OCI-LY1 (cell line): ENCODE data around the gene UBE2S.

Experiments
- H2AFZ ChIP-seq: fragments of 200-600 bp; sonication (generic), shearing (Covaris generic); 2 replicates; pipeline ENCODE4 v1.6.0; 2014; ENCODE audit warnings: antibody characterized with exemption, mild to moderate bottlenecking, low read length
- H3F3A ChIP-seq: fragments of 200-600 bp; sonication (generic), shearing (Covaris generic); 2 replicates; pipeline ENCODE4 v1.6.0; 2014; ENCODE audit warnings: mild to moderate bottlenecking, antibody characterized with exemption, low read length, moderate library complexity; ENCODE audit not compliant: insufficient read depth
- H3K27ac ChIP-seq: fragments of 200-600 bp; sonication (generic); 2 replicates; pipeline ENCODE4 v1.5.1; 2014; ENCODE audit warnings: low read length, mixed run types, mild to moderate bottlenecking, low read depth; ENCODE audit not compliant: poor library complexity, severe bottlenecking
- H3K27me3 ChIP-seq: fragments of 200-600 bp; sonication (generic); 2 replicates; pipeline ENCODE4 v1.6.0; 2014; ENCODE audit warnings: antibody characterized with exemption, mild to moderate bottlenecking, low read length, moderate library complexity; ENCODE audit not compliant: insufficient read depth
- H3K36me3 ChIP-seq: fragments of 200-600 bp; sonication (generic); 2 replicates; pipeline ENCODE4 v1.6.1; 2014; ENCODE audit warnings: mild to moderate bottlenecking, antibody characterized with exemption, low read length, moderate library complexity, mixed read lengths; ENCODE audit not compliant: insufficient read depth
- H3K4me1 ChIP-seq: fragments of 200-600 bp; sonication (generic); 2 replicates; pipeline ENCODE4 v1.5.1; 2014; ENCODE audit warnings: mild to moderate bottlenecking, low read length, moderate library complexity; ENCODE audit not compliant: insufficient read depth, severe bottlenecking
- H3K4me2 ChIP-seq: fragments of 200-600 bp; sonication (generic), shearing (Covaris generic); 2 replicates; pipeline ENCODE4 v1.6.1; 2014; ENCODE audit warnings: low read length
- H3K4me3 ChIP-seq: fragments of 200-600 bp; sonication (generic); 2 replicates; pipeline ENCODE4 v1.5.1; 2014; ENCODE audit warnings: low read length, low read depth, mild to moderate bottlenecking, mixed read lengths; ENCODE audit not compliant: poor library complexity, severe bottlenecking
- H3K79me2 ChIP-seq: fragments of 200-600 bp; shearing (Covaris generic); 2 replicates; pipeline ENCODE4 v1.6.1; 2016; ENCODE audit warnings: mixed run types, low read length, mixed read lengths; ENCODE audit not compliant: insufficient read depth
- H3K9ac ChIP-seq: fragments of 200-600 bp; sonication (generic), shearing (Covaris generic); 2 replicates; pipeline ENCODE4 v1.6.1; 2014; ENCODE audit warnings: mild to moderate bottlenecking, low read length, mixed read lengths
- H3K9me2 ChIP-seq: fragments of 200-600 bp; sonication (generic), shearing (Covaris generic); 2 replicates; pipeline ENCODE4 v1.6.1; 2014; ENCODE audit warnings: low read depth, mild to moderate bottlenecking, low read length, mixed read lengths
- H3K9me3 ChIP-seq: fragments of 200-600 bp; shearing (Covaris generic); 2 replicates; pipeline ENCODE4 v1.6.1; 2014; ENCODE audit warnings: low read length, mixed read lengths
- H4K20me1 ChIP-seq: fragments of 200-600 bp; sonication (generic), shearing (Covaris generic); 2 replicates; pipeline ENCODE4 v1.6.0; 2016; ENCODE audit warnings: mild to moderate bottlenecking, low read length; ENCODE audit not compliant: insufficient read depth
- CTCF ChIP-seq: fragments of 200-600 bp; sonication (generic), shearing (Covaris generic); IDR thresholded peaks from 2 replicates; pipeline ENCODE4 v1.5.1; 2017; ENCODE audit warnings: mild to moderate bottlenecking, antibody characterized with exemption, low read length, moderate library complexity, mixed read lengths
- EZH2 ChIP-seq: fragments of 200-600 bp; sonication (generic), shearing (Covaris generic); IDR thresholded peaks from 2 replicates; pipeline ENCODE4 v1.8.0; 2017; ENCODE audit warnings: borderline replicate concordance, mixed run types, mild to moderate bottlenecking, antibody characterized with exemption, low read length, moderate library complexity, mixed read lengths

Gene UBE2S

DNA sequence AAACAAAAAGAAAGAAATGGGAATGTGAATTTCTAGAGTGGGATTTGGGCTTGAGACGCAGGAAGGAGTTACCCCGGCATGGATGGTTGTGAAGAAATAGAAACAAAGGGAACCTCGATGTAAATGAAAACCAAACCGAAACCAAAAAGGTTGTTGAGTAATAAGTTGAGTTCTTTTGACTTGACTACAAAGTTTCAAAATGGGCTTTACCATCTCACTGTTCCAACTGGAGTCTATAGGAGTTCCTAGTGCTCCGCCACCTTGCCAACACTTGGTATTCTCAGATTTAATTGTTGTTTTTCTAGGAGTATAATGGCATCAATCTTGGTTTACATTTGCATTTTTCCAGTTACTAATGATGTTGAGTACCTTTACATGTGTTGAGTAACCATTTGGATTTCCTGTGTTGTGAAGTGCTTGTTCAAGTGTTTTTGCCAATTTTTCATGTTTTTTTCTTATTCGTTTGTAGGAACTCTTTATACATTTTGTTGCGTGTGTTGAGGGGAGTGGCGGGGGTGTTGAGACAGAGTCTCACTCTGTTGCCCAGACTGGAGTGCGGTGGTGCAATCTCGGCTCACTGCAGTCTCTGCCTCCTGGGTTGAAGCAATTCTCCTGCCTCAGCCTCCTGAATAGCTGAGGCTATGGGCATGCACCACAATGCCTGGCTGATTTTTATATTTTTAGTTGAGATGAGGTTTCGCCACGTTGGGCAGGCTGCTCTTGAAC lies 9.2 kb downstream of the UBE2S start:
- Histone ChIP-seq H3K27me3 (no peaks in the 10 kb centered on the region), H4K20me1 (no peaks in the 10 kb centered on the region), H3K79me2 (no peaks in the 10 kb centered on the region), H3F3A (no peaks in the 10 kb centered on the region), H3K9ac (no peak overlapping the region), H3K4me1 (peaks cover 10% of the 10 kb centered on the region), H3K4me3 (no peak overlapping the region), H3K4me2 (0 out of 2 replicates have a peak overlapping the region, but pooled peaks have one; percentile 11), H3K36me3 (peaks cover 29% of the 10 kb centered on the region), H2AFZ (no peak overlapping the region), H3K9me3 (no peaks in the 10 kb centered on the region), H3K9me2 (no peaks in the 10 kb centered on the region), H3K27ac (no peak overlapping the region)
- TF ChIP-seq CTCF: no peak
- TF ChIP-seq EZH2: no peak

DNA sequence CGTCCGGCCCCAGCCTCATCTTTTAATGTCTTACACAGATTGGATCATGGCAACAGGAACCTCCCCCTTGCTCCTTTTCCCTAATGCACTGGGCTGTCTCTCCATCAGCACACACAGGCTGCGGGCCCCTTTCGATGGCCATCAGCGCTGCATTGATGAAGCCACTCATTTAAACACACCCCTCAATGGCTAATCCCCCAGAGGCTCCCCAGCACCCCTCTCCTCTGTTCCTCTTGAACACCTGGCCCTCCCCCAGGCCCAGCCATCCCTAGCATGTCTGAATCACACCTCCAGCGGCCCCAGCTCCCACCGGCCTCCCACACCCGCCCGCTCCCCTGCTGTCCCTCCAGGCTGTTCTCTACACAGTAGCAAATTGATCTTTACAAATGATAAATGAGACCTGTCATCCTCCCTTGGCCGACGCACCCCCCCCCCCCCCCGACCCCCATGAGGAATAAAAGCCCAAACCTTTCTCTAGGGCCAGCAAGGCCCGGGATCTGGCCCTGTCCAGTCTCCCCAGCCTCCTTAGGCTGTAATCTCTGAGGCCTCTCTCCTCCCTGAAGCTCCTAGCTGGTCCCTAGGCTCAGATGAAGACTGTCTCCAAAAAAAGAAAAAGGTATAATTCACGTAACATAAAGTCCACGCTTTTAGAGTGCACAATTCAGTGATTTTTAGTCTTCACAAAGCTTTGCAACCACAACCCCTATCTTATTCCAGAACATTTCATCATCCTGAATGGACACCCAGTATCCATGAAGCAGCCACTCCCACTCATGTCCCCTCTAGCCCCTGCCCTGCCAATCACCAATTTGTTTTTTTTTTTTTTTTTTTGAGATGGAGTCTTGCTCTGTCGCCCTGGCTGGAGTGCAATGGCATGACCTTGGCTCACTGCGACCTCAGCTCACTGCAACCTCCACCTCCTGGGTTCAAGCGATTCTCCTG lies 14.5 kb downstream of the UBE2S start:
- H3K27me3 ChIP-seq: no peaks in the 10 kb centered on the region
- H3K9ac ChIP-seq: no peak overlapping the region
- H3F3A ChIP-seq: no peaks in the 10 kb centered on the region
- no peaks in the 10 kb centered on the region for H3K9me3 ChIP-seq
- H4K20me1 ChIP-seq: no peaks in the 10 kb centered on the region
- no peak overlapping the region for H3K27ac ChIP-seq
- peaks cover 14% of the 10 kb centered on the region for H3K4me1 ChIP-seq
- no peaks in the 10 kb centered on the region for H3K9me2 ChIP-seq
- no peak overlapping the region for H3K4me2 ChIP-seq
- H2AFZ ChIP-seq: no peak overlapping the region
- no peak for TF ChIP-seq EZH2
- TF ChIP-seq CTCF: no peak
- H3K79me2 ChIP-seq: no peaks in the 10 kb centered on the region
- H3K36me3 ChIP-seq: peaks cover 30% of the 10 kb centered on the region
- no peak overlapping the region for H3K4me3 ChIP-seq

GRCh38 chr19:55391702-55392615 lies 15.6 kb downstream of the UBE2S start:
- TF ChIP-seq EZH2: no peak
- TF ChIP-seq CTCF: no peak

More at GRCh38 chr19:55391702-55392615, 15.6 kb downstream of the UBE2S start:
- no peaks in the 10 kb centered on the region for H3K79me2 ChIP-seq
- H3K27ac ChIP-seq: no peak overlapping the region
- H3K9me2 ChIP-seq: no peaks in the 10 kb centered on the region
- H3K27me3 ChIP-seq: no peaks in the 10 kb centered on the region
- no peak overlapping the region for H3K4me3 ChIP-seq
- H3K36me3 ChIP-seq: peaks cover 41% of the 10 kb centered on the region
- H3K4me1 ChIP-seq: peaks cover 25% of the 10 kb centered on the region
- H3K4me2 ChIP-seq: no peak overlapping the region
- no peaks in the 10 kb centered on the region for H4K20me1 ChIP-seq
- H3K9me3 ChIP-seq: no peaks in the 10 kb centered on the region
- H3K9ac ChIP-seq: no peak overlapping the region
- no peak overlapping the region for H2AFZ ChIP-seq
- H3F3A ChIP-seq: no peaks in the 10 kb centered on the region
